Fibroblast of skin of right quadriceps (primary cell): ENCODE results near the gene UBD.
A peak's percentile ranks its signal among the peaks of the same experiment; 100 is the strongest.

Source experiments
- DNase-seq: peaks from one replicate; pipeline ENCODE4 v3.0.0-alpha.2; 2013

UBD gene

DNA sequence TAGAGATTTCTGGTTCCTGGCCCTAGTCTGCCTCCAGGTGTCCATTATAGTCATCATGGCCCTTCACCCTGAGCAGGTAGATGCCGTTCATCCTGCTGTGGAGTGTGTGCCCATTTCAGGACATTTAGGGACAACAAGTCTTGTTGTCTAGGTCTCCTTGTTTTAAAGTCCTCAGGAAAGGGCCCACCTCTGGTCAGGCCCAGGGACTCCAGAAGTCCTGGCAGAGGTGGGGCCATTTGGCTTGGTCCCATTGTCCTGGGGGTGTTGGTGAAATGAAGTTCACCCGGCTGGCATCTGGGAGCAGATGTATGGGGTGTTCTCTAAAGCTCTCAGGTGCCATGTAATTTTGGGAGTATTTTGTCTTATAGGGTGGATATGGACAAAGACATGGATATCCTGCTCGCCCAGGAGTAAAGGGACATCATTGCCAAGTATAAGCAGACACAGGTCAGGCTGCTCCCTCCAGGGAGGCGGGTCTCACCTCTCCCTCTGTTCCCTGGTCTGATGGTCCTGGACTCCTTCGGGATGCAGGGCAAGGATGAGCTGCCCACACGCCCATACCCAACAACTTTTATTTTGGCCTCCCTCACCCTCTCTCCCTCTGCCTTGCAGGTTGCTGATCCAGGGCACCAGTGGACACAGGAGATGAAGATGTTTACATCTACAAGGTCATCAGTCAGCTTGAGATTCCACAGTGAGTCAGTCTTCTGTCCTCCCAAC is 40.1 kb downstream of the UBD start:
- DNase-seq, result no peak

DNA sequence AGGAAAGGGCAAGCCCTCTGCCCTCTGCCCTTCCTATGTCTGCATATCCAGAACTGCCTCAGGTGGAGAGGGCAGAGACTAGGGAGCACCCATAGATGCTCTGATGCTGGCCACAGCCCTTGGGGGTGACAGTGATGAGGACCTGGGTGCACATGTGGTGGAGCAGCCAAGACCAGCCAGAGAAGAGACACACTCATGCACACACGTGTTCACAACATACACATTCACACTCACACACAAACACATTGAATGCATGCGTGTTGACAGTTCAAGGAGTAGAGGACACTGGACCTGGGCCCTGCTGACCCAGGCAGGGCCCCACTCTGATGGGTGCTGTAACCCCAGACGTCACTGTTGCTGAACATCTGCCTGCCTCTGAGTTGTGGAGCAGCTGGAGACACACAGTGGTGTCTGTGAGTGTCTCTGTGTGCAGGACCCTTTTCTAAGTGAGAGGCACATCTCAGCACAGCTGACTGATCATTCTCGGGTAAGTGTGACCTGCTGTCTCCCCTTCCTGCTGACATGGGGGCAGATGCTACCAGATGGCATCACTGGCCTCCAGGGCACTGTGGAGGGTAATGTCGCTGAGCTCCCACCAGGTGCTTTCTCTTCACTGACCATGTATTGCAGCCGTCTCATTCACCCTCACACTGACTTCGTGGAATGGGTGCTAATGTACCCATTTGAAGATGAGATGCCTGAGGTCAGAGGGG is 41.6 kb downstream of the UBD start:
- no peak for DNase-seq

DNA sequence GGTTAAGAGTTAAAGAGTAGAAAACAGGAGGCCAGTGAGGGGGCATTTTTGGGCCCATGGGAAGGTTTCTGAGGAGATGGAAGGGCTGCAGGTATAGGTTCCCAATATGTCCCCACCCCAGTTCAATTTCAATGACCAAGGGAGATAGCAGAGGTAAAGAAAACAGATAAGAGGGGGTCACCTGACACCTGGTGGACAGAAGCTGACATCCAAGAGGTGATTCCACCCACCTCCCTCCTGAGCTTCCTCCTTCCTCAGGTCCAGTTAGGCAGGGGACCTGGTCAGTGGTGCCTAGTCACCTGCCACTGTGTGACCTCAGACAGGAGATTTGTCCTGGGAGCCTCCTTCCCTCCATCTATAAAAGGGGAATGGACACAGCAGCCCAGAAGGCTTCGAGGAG is 42.3 kb downstream of the UBD start:
- DNase-seq, result no peak

DNA sequence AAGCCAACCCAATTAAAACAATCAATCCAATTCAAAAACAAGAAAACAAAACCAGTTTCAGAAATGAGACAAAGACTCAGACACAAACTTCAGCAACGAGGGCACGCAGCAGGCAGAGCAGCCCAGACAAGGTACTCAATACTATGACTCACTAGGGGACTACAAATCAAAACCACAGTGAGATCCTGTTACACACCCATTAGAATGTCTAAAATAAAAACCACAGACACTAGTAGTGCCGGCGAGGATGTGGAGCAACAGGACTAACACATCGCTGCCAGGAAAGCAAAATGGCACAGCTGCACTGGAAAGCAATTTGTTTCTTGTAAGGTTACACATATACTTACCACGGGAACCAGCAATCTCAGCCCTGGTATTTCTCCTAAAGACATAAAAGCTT is 43.4 kb downstream of the UBD start:
- DNase-seq, result peak; percentile 27

DNA sequence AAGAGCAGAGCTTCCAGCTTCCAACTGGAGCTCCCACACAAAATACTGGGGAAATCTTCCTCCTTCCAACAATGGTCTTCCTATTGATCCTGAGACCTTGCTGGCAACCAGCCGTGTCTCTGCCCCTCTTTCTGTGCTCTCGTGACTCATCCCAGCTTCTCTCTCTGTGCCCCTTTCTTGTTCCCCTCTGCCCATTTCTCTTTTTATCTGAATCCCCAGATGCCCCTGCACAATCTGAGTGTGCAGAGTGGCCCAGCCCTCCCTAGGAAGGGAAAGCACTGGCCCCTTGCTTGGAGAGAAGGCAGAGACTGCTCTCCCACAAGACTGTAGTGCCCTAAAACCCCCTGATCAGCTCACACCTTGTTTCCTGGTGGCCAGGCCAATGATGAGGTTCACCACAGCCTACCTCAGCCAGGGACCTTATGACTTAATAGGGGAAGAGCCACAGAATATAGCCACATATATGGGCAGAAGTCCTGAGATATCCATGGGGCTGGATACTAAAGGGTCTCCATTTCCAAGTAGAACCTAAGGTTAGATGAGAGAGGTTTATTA is 48.7 kb downstream of the UBD start:
- no peak for DNase-seq

DNA sequence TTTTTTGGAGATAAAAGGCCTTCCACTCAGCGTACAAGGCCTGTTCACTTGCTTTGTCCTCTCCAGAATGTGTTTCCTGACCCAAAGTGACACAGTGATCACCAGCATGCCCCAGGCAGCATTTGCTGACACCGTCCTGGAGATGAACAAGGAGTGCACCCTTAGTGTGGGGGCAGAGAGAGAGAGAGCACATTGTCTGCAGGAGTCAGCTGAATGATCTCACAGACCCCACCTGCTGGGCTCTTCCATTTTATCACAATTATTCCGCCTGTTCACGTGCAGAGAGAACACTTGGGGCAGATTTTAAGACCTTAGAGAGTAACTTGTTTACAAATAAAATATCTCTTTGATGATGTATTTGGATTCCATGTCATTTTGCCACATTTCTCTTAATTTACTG is 49.3 kb downstream of the UBD start:
- no peak for DNase-seq

DNA sequence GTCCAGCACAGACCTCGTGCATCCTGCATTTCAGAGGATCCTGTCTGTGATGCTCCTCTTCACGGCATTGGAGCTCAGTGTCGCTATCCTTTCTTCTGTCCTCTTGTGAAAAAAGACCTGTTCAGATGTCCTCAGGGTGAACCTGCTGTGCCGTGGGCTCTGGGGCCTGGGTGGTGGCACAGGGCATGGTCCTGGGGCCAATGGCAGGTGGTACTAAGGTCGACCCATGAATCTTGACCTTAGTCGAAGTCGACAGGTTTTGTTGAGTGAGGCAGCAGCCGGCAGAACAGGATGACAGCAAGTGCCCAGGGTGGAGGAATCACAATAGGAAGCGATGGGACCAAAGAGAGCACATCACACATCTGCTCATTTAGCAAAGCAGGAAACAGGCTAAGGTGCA is 49.8 kb downstream of the UBD start:
- no peak for DNase-seq

DNA sequence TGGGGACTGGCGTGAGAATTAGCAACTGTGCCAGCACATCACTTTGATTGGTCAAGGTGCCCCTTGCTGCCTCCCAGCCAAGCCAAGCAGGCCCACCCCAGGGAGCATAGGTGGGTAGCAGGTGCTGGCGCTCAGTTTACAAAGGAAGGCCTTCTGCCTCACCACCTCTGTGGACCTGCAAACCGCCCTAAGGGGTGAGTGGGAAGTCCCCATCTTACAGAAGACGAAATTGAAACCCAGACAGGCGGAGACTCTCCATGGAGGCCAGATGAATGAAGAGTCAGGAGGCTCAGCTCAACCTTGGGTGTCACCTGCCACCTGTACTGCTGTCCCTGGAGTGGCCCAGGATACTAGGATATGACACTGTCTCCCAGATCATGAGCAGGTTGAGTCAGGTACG is 50.3 kb downstream of the UBD start:
- no peak for DNase-seq

DNA sequence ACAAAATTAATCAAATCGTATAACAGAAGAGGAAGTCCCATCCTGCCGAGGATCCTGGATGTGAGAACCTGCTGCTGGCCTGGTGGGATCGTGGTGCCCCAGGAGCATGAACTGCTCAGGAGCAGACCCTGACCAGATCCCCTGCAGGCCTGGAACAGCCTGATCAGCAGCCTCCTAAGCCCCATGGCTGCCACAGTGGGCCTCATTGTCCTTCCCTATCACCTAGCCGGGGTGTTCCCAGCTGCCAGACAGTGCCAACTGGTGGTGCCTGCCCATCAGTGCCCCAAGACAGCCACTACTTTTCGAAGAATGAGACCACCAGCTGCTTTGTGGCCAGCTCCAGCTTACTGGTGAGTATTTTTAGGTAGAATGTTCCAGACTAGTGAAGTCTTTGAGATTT is 52.2 kb downstream of the UBD start:
- no peak for DNase-seq

DNA sequence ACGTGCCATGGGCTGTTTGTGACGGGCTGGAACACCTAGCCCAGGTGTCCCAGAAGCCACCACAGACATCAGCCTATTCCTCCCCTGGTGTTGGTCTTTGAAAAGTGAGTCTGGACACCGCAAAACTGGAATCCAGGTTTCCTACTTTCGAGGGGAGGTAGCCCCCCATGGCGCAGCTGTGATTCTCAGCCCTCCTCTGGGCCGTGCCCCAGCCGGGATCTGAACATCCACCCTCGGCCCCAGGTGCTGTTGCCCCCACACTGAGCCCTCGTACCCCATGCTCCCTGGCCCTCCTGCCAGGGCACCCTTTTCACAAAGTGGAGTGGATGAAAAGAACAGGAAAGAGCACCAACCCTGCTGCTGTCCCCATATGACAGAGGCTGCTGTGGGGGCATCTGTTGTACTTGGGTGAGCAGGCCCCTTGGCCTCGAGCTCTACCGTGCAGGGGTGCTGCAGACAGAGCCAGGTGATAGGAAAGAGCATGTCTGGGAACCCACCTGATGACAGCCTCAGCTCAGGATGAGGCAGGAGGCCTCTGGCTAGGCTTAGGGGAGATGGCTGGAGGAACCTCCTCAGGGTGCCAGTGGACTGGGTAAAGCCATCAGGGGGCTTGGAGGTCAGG is 53.0 kb downstream of the UBD start:
- DNase-seq, result no peak

DNA sequence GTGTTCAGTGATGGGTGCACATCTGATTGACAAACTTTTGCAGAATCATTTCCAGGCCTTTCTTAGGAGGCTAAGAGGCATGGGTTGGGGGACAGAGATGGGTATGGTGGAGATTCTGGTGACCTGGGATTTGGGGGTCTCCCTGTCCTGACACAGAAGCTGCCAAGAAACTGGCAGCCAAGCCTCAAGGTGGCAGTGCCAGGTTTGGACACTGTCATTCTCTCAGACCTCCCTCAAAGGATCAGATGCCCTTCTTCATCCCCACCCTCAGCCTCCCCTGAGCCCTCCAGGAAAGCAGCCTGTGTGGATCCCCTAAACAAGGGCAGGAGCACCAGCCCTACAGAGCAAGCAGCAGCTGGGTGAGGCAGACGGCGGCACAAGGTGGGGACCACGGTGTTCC is 53.7 kb downstream of the UBD start:
- DNase-seq, result no peak
